Spleen (tissue), 11 donors: ENCODE measurements around the gene SLC25A1. TPM values are rescaled to one million over a fixed set of nuclear protein-coding genes. Genes with fewer than 3 reads are reported as not detected.
A peak's percentile ranks its signal among the peaks of the same experiment; 100 is the strongest.

ENCODE experiments used
- DNase-seq: peaks from one replicate; pipeline ENCODE4 v3.0.0-alpha.2; 2020
- H3K27ac ChIP-seq, 8 donors: fragments of 200-600 bp; sonication (generic) in 7 of 8; 1 replicate in 4 of 8; 2 replicates in 4 of 8; pipeline versions ENCODE4 v1.5.0 to v1.8.0; 2016 to 2021; ENCODE audit warnings: inconsistent platforms in 4 of 8, mild to moderate bottlenecking in 4 of 8, moderate library complexity in 1 of 8
- H3K27me3 ChIP-seq, 7 donors: fragments of 200-600 bp; sonication (generic) in 6 of 7; replicated peaks in 1 of 7; 1 replicate in 4 of 7; 2 replicates in 3 of 7; pipeline versions ENCODE4 v1.5.0 to v1.8.0; 2016 to 2021; ENCODE audit warnings: inconsistent platforms in 3 of 7, mild to moderate bottlenecking in 1 of 7
- H3K36me3 ChIP-seq, 6 donors: fragments of 200-600 bp; sonication (generic) in 5 of 6; 1 replicate in 4 of 6; 2 replicates in 2 of 6; pipeline versions ENCODE4 v1.5.0 to v1.8.0; 2016 to 2021; ENCODE audit warnings: inconsistent platforms in 2 of 6
- H3K4me1 ChIP-seq, 6 donors: fragments of 200-600 bp; sonication (generic) in 5 of 6; 1 replicate in 3 of 6; 2 replicates in 3 of 6; pipeline versions ENCODE4 v1.5.0 to v1.8.0; 2016 to 2021; ENCODE audit warnings: inconsistent platforms in 3 of 6
- H3K4me3 ChIP-seq, 8 donors: fragments of 200-600 bp; sonication (generic) in 7 of 8; 1 replicate in 4 of 8; 2 replicates in 4 of 8; pipeline versions ENCODE4 v1.5.0 to v1.8.0; 2016 to 2021; ENCODE audit warnings: inconsistent platforms in 4 of 8, mild to moderate bottlenecking in 4 of 8, moderate library complexity in 2 of 8
- H3K9me3 ChIP-seq, 8 donors: fragments of 200-600 bp; sonication (generic) in 7 of 8; 1 replicate in 4 of 8; 2 replicates in 4 of 8; pipeline versions ENCODE4 v1.5.0 to v1.8.0; 2016 to 2021; ENCODE audit warnings: inconsistent platforms in 4 of 8
- CTCF ChIP-seq, 11 experiments: fragments of 200-600 bp in 7 of 11; fragments of 450-650 bp in 4 of 11; sonication (generic) in 4 of 11; IDR thresholded peaks in 8 of 11; conservative IDR thresholded peaks in 3 of 11; 1 replicate in 7 of 11; 2 replicates in 4 of 11; pipeline versions ENCODE4 v1.4.0 to v1.8.0; 2016 to 2021; ENCODE audit warnings: antibody characterized with exemption in 11 of 11, inconsistent platforms in 4 of 11, mild to moderate bottlenecking in 1 of 11
- POLR2A ChIP-seq, 3 donors: fragments of 450-650 bp; IDR thresholded peaks; one replicate each; pipeline ENCODE4 v1.5.1; 2017; ENCODE audit warnings: antibody characterized with exemption in 3 of 3, mild to moderate bottlenecking in 1 of 3
- POLR2AphosphoS5 ChIP-seq, 3 donors: sonication (generic); formaldehyde crosslinking; IDR thresholded peaks; one replicate each; pipeline ENCODE4 v1.5.1; 2017; ENCODE audit warnings: antibody characterized with exemption in 3 of 3
- WGBS, 5 donors: extraction: QIAGEN DNeasy Blood & Tissue Kit in 3 of 5; methylation state at CpG; one replicate each; pipeline versions ENCODE4 v1.1.5 to v1.1.7; 2013 to 2018; 5-methylcytosine and 5-hydroxymethylcytosine counted together
- intact Hi-C: fragments of 100-400 bp; cut with DNase I; formaldehyde crosslinking; loops from one replicate; pipeline ENCODE4 v1.15.0; 2023; ENCODE audit warnings: low total_unique reads
- polyA plus RNA-seq, 3 donors: library from polyadenylated mRNA; stranded (reverse); fragments of 200-250 nt; gene quantifications; one replicate each; pipeline ENCODE4 v1.2.1, GENCODE V29; 2013
- total RNA-seq, 7 donors: library from RNA; depleted of rRNA in 3 of 7; stranded (reverse); fragments of >200 nt in 3 of 7; fragmentation: NEBNext Ultra II Directional in 4 of 7; extraction: Animal tissue kit (Norgen Biotek cat#: 25700) in 4 of 7; gene quantifications; one replicate each; pipeline versions ENCODE4 v1.1.0 to v1.2.1, GENCODE V29; 2016 to 2021
- donor health status: healthy with polysubstance abuse.
- donor health status: DM: no; HTN: no; CAD: no; lungs with moderate emphysema.
- donor health status: DM: no; HTN: no; CAD: no.
- donor health status: Bipolar disorder and iron deficiency.
- donor health status: healthy.
- donor health status: DM: no; HTN: no; CAD: no.
- donor health status: DM: yes; HTN: yes; CAD: no.

SLC25A1 gene
- total and polyA plus RNA-seq, 10 donors, result 23.5 to 59.7 (median 35.9) TPM

DNA sequence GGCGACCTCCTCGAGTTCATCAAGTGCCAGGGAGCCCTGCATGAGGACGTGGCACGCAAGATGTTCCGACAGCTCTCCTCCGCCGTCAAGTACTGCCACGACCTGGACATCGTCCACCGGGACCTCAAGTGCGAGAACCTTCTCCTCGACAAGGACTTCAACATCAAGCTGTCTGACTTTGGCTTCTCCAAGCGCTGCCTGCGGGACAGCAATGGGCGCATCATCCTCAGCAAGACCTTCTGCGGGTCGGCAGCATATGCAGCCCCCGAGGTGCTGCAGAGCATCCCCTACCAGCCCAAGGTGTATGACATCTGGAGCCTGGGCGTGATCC lies 46.9 kb downstream of the SLC25A1 start:
- Histone ChIP-seq H3K4me1 (no peaks in the 10 kb centered on the region), H3K27me3 (no peaks in the 10 kb centered on the region), H3K4me3 (no peak overlapping the region), H3K27ac (no peak overlapping the region), H3K9me3 (no peaks in the 10 kb centered on the region), H3K36me3 (peaks cover 0 to 63% (median 43%) of the 10 kb centered on the region in 6 donors)
- intact Hi-C loops, result no loop called here
- TF ChIP-seq CTCF (IDR thresholded peaks at IDR 0.05 in 8 of 11, conservative IDR thresholded peaks at IDR 0.05 in 3 of 11), result no peak
- TF ChIP-seq POLR2A (IDR thresholded peaks at IDR 0.05), result no peak
- TF ChIP-seq POLR2AphosphoS5 (IDR thresholded peaks at IDR 0.05), result no peak
- DNase-seq, result no peak
- WGBS, 5 donors, result 94 to 98% (median 97%) methylated on average over 17 to 19 of the region's 19 CpGs

- intact Hi-C loops, result no loop called here
- WGBS, 5 donors, result 90 to 94% (median 92%) methylated on average over 14 to 27 of the region's 27 CpGs
Observed at GRCh38 chr22:19130959-19131684, 47.4 kb downstream of the SLC25A1 start, which contains the start of gene TSSK2. Gene TSSK2, plus strand, starts transcription at chr22:19131308. Its CDS starts 92 bp downstream, at chr22:19131400.

GRCh38 chr22:19129871-19130270 lies 48.7 kb downstream of the SLC25A1 start:
- Histone ChIP-seq H3K27me3 (no peaks in the 10 kb centered on the region), H3K27ac (no peak overlapping the region), H3K9me3 (no peaks in the 10 kb centered on the region), H3K4me1 (no peaks in the 10 kb centered on the region), H3K36me3 (peaks cover 0 to 45% (median 27%) of the 10 kb centered on the region in 6 donors), H3K4me3 (no peak overlapping the region)
- DNase-seq, result no peak
- intact Hi-C loops, result no loop called here
- TF ChIP-seq POLR2A (IDR thresholded peaks at IDR 0.05) (no peak), CTCF (IDR thresholded peaks at IDR 0.05 in 8 of 11, conservative IDR thresholded peaks at IDR 0.05 in 3 of 11) (no peak), POLR2AphosphoS5 (IDR thresholded peaks at IDR 0.05) (no peak)
- 81 to 90% (median 88%) methylated on average over 3 to 8 of the region's 8 CpGs for WGBS, 5 donors

More at GRCh38 chr22:19130959-19131684, 47.4 kb downstream of the SLC25A1 start, which contains the start of gene TSSK2:
- TF ChIP-seq CTCF (IDR thresholded peaks at IDR 0.05 in 8 of 11, conservative IDR thresholded peaks at IDR 0.05 in 3 of 11) (no peak), POLR2AphosphoS5 (IDR thresholded peaks at IDR 0.05) (peak in 1 of 3 donors; percentile 5)
- no peaks in the 10 kb centered on the region for H3K27me3 ChIP-seq
- no peak within 1 kb of the TSS for H3K27ac ChIP-seq
- H3K36me3 ChIP-seq, result peaks cover 0 to 58% (median 38%) of the 10 kb centered on the region in 6 donors
- H3K9me3 ChIP-seq, result no peaks in the 10 kb centered on the region
- H3K4me1 ChIP-seq, result no peaks in the 10 kb centered on the region
- DNase-seq, result no peak
- no peak within 1 kb of the TSS for H3K4me3 ChIP-seq

- no peaks in the 10 kb centered on the region for H3K9me3 ChIP-seq
- DNase-seq, result no peak
- no peaks in the 10 kb centered on the region for H3K27me3 ChIP-seq
- WGBS, 5 donors, result 77 to 91% (median 88%) methylated on average over 7 of the region's 7 CpGs
- no peak overlapping the region for H3K27ac ChIP-seq
- H3K4me1 ChIP-seq, result no peaks in the 10 kb centered on the region
- peaks cover 0 to 38% (median 20%) of the 10 kb centered on the region in 6 donors for H3K36me3 ChIP-seq
- TF ChIP-seq CTCF (IDR thresholded peaks at IDR 0.05 in 8 of 11, conservative IDR thresholded peaks at IDR 0.05 in 3 of 11) (no peak), POLR2A (IDR thresholded peaks at IDR 0.05) (no peak), POLR2AphosphoS5 (IDR thresholded peaks at IDR 0.05) (no peak)
- intact Hi-C loops, result no loop called here
- no peak overlapping the region for H3K4me3 ChIP-seq
Observed at GRCh38 chr22:19128946-19129727, 49.4 kb downstream of the SLC25A1 start.
